HG03469 (cell line): ENCODE results near the gene TUBE1.
A peak's percentile ranks its signal among the peaks of the same experiment; 100 is the strongest.
"Not testable (repeated sequence)": the region's sequence is repeated elsewhere in the genome, so short reads cannot be mapped to it uniquely, and the experiment has no call there.

Experiments used
- ATAC-seq: cut with Tn5 transposase; IDR thresholded peaks from one replicate; pipeline ENCODE4 v1.9.1; 2021; ENCODE audit warnings: mild to moderate bottlenecking, moderate library complexity, moderate number of reproducible peaks; ENCODE audit not compliant: unreplicated experiment

Gene TUBE1, protein sequence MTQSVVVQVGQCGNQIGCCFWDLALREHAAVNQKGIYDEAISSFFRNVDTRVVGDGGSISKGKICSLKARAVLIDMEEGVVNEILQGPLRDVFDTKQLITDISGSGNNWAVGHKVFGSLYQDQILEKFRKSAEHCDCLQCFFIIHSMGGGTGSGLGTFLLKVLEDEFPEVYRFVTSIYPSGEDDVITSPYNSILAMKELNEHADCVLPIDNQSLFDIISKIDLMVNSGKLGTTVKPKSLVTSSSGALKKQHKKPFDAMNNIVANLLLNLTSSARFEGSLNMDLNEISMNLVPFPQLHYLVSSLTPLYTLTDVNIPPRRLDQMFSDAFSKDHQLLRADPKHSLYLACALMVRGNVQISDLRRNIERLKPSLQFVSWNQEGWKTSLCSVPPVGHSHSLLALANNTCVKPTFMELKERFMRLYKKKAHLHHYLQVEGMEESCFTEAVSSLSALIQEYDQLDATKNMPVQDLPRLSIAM

DNA sequence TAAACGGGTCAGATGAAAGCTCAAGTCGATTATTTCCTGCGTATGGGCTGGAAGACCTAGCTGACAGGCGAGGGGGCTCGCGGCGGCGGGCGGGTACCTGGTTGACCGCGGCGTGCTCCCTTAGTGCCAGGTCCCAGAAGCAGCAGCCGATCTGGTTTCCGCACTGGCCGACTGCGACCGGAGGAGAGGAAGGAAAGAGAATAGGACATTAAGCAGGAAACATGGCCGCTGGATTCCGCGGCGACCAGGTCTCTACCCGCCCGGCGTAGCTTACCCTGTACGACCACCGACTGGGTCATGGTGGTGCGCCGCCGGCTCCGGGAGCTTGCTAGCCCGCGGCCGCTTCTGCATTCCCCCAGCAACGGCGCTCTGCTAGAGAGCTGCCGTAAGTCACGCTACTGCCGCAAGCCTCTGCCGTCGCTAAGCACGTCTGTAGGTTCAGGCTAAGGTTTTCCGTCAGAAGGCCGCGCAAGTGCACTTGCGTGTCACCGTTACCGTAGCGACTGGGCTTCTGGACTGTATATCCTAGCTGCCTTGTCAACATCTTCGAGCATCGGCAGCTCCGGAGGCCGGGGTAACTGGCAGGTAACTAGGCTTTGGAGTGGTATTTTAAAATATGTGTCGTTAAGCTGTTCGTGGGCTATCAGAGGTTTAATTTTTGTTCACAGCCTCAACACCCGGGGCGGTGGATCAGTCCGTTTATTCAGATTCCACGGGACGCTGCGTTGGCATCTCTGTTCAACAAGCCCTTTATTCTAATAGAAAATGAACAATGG is at the start of gene TUBE1, which contains the start of gene FAM229B:
Gene TUBE1 (minus strand): TSS at position 347 of the 776 bp plus-strand sequence. CDS start 48 bp downstream, at position 299.
Gene FAM229B (plus strand): TSS at position 456 of the 776 bp plus-strand sequence. CDS start 11,693 bp downstream, outside the sequence.
- ATAC-seq, result peak; percentile 98

DNA sequence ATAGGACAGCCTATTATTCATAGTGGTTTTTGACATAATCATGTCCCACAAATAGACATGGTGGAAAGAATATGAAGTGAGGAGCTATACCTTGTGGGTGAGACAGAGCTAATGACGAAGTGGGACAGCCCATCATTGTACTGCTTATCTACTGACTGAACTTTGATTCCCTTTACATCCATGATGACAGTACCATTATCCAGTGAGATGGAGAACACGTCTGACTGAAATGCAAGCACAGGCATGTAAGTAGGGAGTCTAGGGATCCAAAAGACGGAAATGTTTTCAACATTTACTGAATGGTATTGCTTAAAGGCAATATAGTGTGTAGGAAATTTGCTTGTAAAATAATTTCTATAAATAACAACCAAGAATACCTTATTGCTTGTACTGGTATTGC is 43.6 kb upstream of the TUBE1 start:
- ATAC-seq, result no peak

DNA sequence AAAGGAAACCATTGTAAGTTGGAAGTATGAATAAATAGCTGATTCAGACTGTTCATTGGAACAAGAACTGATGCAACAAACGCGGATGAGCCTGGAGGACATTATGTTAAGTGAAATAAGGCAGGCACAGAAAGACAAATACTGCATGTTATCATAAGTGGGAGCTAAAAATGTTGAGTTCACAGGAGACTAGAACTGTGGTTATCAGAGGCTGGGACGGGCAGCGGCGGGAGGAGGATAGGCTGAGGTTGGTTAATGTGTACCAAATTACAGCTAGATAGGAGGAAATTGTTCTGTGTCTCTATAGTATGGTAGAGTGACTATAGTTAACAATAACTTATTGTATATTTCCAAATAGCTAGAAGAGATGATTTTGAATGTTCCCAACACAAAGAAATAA is 40.9 kb upstream of the TUBE1 start:
- ATAC-seq, result no peak

DNA sequence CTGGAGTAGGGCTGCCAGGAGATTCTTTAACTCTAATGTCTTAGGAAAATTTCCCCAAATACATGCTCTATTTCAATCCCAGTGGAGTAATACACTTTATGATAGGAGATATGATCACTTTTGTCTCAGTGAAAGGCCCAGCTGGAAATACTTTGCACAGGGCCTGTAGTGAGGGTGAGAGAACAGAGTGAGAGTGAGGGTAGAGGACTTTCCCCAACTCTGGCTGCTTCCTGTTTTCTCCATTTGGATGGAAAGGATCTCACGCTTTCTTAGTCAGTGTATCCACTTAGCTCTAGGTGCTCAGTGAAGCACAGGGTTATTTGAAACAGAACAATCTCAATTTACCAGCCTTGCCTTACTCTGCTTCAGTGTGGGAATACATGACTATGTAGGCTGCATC is 36.7 kb upstream of the TUBE1 start:
- ATAC-seq, result no peak

DNA sequence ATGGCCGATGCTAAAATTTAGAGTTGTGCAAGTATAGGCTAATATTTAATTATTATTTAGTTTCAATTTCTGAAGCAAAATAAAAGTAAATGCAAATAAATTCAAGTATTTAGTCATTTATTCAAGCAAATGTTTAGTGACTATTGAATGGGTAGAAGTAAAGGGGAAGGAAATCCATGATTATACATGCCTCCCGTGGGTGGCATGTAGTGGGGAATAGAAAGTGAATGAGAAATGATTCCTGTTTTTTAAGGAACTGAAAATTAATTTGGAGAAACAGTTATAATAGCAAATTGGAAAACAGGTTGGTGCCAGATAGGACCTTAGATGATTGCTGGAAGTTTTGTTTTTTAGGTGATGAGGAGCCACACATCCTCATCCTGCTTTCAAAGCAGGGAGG is 35.5 kb upstream of the TUBE1 start:
- ATAC-seq, result no peak

DNA sequence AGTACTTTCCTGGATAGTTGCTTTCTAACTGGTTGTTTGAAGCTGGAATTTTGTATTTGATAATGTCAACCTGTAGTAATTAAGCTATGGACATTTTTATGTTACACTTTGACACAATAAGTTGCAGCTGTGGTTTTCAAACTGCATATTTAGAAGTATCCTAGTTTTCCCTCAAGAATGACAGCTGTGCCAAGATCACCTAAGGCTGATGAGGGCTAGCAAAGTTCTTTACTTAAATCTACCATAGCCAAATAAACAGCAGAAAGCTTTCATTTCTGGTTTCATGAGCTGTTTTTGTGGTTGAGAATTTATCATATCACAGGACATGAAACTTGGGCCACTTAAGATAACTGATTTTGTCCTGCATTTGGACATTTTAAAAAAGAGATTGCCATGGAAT is 30.8 kb upstream of the TUBE1 start:
- no peak for ATAC-seq

DNA sequence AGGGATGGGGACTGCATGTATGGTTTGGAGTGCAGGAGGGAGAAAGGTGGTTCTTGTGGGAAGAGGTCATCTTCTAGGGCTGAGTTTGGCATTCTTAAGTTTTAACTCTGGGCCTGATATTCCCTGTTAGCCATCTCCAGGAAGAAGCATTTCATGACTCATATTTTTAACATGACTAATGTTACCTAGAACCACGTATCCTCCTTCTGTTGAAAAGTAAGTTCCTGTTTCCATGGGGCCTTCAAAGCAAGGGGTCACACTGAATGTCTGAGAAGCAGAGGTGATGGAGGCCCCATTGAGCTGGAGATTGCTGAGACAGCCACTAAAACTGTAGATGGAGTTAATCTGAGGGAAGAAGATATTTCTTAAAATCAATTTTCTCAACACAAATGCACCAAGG is 30.3 kb upstream of the TUBE1 start:
- ATAC-seq, result no peak

DNA sequence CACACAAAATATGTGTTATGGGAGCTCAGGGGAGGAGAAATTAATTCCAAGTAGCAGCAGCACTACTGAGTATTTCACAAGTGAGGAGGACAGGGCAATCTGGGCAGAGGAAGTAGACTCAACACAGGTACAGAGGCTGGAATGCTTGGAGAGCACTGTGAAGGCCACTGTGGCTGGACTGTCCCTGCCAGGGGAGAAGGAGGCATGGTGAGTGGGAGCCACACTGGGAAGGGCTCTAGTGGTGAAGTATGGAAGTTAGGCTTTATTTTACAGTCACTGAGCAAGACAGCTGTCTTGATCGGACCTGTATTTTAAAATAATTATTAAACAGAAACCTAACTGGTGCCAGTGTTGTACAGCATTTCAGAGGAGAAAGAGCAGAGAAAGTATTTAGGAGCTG is 28.9 kb upstream of the TUBE1 start:
- no peak for ATAC-seq

DNA sequence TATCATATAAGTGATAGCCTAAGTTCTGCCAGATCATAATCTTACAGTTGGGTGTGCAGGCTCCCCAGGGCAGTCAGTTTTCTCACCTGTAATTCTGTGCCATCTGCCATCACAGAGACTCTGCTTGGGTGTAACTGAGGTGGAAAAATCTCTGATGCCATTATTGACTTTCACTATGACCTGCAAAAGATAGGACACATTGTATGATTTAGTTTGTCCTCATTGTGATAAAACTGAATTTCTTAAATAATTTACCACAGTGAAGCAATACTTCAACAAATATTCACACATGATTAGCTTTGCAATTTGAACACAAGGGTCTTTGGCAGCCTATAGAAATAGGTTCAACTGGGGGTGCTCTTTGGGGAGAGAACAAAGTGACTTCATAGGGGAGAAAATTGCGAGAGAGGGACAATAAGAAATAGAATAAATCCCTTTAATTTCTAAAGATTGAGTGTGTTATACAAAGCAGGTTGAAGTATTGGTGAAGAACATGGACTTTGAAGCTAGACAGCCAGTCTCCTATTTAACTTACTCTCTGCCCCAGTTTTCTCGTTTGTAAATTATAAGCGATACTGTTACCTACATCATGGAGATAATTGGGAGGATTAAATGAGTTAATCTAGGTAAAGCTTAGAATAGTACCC is 27.4 kb upstream of the TUBE1 start:
- ATAC-seq, result no peak

DNA sequence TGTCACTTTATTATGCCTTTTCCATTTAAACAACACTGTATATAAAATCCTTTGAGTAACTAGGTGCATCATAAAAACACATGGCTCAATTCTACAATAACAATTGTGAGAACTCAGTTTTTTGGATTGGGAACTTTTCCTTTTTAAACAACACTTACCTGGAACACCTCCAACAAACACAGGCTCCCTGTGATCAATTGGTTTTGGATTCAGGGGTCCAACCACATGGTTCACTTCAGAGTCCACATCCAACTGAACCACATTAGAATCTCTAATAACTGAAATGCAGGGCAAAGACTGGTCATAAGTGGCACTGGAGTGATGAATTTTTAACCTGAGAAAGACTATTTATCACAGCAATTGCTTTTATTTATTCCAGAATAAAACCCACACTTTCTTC is 26.6 kb upstream of the TUBE1 start:
- ATAC-seq, result no peak

DNA sequence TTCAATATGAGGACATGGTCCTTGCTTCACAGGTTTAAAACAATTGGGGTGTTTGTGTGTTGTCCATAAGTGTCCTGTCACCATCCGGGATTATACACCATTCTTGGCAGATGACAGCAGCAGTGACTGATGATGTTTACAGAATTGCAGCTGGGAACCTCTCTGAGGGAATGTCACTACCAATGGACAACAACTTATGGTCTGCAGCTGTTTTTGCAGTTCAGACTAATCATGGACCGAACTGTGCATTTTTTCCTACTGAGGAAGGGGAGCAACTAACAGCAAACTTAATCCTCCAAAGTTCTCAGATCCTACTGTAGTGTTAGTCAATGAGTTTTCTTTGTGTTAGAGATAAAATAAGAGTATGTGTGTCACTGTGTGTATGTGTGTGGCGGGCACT is 26.1 kb upstream of the TUBE1 start:
- no peak for ATAC-seq

DNA sequence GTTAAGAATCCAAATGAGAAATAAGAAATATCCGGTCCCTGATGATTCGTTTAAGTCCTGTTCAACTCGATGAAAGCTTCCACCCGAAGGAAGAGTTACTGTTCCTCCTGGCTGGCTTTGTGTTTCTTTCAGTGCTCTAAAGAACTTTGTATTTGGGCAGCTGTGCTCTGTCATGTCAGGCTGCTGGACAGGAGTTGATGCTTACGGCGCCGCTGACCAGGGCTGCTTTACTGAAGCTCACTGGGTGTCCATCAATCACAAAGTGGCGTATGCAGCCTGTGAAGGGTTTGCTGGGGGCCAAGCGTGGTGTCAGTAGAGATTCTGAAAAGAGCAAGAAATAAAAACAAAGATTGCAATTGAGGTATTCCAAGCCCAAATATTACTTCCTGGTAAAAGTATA is 22.0 kb upstream of the TUBE1 start:
- no peak for ATAC-seq

DNA sequence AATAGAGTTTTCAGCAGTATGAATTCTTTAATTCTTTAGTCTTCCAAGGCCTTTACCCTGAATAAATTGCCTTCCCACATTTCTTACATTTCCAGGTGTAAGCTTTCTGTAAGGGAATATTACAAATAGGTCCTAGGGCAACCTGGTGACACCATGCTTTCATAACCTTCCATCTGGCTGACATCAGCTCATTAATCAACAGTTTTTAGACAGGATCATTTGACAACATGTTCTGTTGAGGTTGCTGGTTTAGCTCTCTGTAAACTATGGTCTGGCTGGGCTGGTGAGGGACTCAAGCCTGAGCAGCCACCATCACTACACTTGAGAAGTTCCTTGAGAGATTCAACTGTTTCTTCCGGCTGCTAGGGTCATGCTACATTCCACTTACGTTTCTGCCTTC is 19.3 kb upstream of the TUBE1 start:
- no peak for ATAC-seq

DNA sequence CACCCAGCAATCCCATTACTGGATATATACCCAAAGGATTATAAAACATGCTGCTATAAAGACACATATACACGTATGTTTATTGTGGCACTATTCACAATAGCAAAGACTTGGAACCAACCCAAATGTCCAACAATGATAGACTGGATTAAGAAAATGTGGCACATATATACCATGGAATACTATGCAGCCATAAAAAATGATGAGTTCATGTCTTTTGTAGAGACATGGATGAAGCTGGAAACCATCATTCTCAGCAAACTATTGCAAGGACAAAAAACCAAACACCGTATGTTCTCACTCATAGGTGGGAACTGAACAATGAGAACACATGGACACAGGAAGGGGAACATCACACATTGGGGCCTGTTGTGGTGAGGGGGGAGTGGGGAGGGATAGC is 18.7 kb upstream of the TUBE1 start:
- not testable (repeated sequence) for ATAC-seq

DNA sequence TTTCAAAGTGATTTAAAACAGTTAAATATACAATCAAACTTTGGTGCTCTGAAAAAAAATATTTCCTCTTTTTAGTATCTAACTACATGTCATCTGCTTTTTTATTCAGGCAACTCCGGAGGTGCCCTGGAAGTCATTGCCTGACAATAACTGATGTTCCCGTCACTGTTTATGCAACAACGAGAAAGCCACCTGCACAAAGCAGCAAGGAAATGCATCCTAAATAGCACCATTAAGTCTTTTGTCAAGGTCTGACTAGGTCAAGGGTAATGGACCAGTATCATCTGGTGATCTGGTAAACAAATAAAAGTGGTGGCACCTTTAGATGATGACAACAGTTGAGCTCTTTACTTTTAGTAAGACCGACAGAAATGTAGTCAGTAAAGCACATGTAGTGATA is 13.3 kb upstream of the TUBE1 start:
- ATAC-seq, result no peak

DNA sequence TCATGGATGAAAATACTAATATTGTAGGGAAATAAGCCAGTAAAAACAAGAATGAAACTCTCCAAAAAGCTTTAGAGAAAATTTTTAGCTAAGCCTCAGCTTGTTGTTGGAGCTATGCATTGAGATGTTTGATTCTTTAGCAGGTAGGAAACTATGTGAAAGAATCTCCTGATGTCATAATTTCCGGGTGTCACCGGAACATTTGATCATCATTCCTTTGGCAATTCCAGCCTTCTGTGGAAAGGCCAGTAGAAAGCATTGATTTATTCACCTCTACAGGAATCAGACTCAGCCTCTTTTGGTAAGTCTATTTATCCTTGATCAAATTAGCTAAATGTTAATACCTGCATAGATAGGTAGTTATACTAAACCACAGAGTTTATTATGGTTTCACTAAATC is 9.6 kb upstream of the TUBE1 start:
- ATAC-seq, result no peak

DNA sequence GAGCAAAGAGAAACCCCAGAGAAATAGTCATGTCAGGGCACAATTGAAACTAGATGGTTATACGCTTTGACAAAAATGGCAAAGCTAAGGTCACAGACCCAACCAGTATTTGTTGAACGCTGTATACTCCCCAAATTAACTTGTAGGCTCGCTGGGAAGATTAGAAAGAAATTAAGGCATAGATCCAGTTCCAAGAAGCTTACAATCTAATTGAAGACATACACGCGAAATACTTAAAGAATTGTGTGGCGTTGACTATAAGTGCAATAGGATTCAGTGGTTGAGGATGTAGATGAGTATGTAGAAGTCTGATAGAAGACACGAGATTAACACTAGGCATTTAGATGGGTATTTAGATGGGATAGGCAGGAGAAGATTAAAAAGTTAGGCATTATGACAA is 634 bp upstream of the TUBE1 start:
- no peak for ATAC-seq

DNA sequence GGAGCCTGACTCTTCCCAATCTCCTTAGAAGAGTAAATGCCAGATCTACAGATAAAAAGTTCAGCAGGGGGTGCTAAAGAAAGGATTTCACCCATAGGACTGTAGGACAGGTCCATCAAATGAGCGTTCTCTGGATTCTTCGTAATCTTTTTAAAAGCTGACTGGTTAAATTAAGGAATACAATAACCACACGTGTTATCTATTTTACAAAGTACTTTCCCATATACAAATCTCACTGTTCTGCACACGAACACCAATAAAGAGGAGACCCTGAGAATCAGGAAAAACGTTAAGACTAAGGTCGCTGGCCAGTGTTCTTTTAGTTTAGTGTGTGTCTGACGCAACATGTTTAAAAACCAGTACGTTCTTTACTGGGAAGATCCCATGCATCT is 542 bp downstream of the TUBE1 start:
- ATAC-seq, result peak; percentile 16

DNA sequence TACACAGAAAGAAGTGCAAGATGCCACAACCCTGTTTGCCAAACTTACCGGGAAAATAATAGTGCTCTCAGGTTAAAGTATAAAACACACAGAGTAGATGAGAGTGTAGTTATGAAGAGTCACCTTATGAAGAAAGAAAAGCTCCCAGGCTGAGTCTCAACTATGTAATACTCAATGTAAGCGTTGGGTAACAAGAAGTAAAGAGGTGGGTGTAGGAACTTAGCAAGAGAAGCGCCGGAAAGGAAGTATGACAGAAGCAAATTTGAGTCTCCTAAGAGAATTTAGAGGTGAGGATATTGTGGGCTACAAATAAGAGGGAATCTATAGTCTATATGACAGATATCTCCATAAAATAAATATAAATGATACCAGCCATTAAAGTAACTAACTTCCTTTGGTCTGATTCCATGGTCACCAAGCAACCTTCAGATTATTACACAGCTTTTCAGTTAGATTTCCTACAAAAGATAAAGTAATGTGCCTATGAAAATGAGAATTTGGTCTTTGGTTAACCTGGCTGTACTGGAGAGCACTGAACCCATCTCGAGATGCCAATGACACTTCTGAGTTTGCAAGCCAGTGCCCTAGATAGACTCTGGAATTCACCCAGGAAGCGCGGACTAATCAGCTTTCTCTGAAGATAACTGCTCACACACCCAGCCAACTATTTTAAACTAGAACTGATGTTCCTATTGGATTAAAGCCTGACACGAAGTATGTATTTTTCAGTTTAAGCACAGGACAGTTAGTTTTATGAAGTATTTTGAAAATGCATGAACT is 1.8 kb downstream of the TUBE1 start:
- ATAC-seq, result no peak

DNA sequence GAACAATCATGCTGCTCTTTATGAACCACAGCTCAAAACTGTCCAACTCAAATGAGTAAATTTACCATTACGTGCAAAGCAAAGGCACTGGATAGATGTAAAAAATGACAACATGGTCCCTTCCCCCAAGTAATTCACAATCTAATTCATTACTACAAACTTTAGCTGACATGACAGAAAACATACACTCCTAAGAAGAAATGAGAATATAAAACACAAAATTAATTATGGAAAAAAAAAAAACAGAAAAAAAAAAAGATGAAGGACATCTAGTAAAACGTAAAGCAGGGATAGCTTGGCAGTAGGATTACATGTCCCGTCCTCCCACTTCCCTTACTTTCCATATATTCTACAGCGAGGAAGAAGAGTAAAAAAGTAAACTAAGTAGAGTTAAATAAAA is 5.7 kb downstream of the TUBE1 start:
- ATAC-seq, result no peak

DNA sequence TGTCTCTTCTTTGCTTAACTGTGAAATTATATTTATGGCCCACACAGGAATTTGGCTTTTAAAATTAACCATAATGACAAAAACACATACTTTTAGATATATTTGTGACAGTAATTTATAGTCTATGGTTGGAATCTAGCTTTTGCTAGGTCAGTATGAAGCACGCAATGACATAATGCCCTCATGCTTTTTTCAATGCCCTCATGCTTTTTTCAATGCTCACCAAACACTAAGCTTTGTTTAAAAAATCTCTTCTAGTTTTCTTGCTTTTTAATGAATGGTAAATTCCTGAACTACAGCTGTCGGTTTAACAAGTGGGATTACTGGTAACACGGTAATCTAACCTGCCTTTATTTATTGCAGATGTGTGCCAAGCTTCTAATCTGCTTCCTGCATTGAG is 20.7 kb downstream of the TUBE1 start:
- ATAC-seq, result no peak
